Esophagus mucosa (tissue), 1 donor: ENCODE data around the gene CAMK1D. TPM values are rescaled to one million over a fixed set of nuclear protein-coding genes. Genes with fewer than 3 reads are reported as not detected.
A peak's percentile ranks its signal among the peaks of the same experiment; 100 is the strongest.
"Not testable (repeated sequence)": the region's sequence is repeated elsewhere in the genome, so short reads cannot be mapped to it uniquely, and the experiment has no call there.

Experiments used
- ATAC-seq: fragments of 200-7000 bp; cut with Tn5 transposase; one replicate; pipeline ENCODE4 v1.9.1; 2020
- total RNA-seq: library from RNA; stranded (reverse); gene quantifications from one replicate; pipeline ENCODE4 v1.2.4, GENCODE V29; 2023
- donor health status: DM: yes; HTN: yes; CAD: no.

The CAMK1D gene
- total RNA-seq, 1 donor from 2014 or later: 10.7 TPM

GRCh38 chr10:12431151-12432101, 82.1 kb downstream of the CAMK1D start:
- no peak for ATAC-seq

- ATAC-seq: no peak
Measured at GRCh38 chr10:12432402-12433189, 83.2 kb downstream of the CAMK1D start.

GRCh38 chr10:12434277-12434676, 84.9 kb downstream of the CAMK1D start:
- no peak for ATAC-seq

- not testable (repeated sequence) for ATAC-seq
Measured at GRCh38 chr10:12434677-12435076, 85.3 kb downstream of the CAMK1D start.

- no peak for ATAC-seq
Measured at GRCh38 chr10:12435348-12435747, 86.0 kb downstream of the CAMK1D start.

GRCh38 chr10:12438919-12439692, 89.8 kb downstream of the CAMK1D start:
- ATAC-seq: no peak

- ATAC-seq: not testable (repeated sequence)
Measured at GRCh38 chr10:12439767-12440166, 90.4 kb downstream of the CAMK1D start.

GRCh38 chr10:12443026-12443425, 93.7 kb downstream of the CAMK1D start:
- no peak for ATAC-seq

- ATAC-seq: no peak
Measured at GRCh38 chr10:12444981-12445700, 95.8 kb downstream of the CAMK1D start.

GRCh38 chr10:12445701-12446334, 96.5 kb downstream of the CAMK1D start:
- ATAC-seq: no peak

GRCh38 chr10:12448340-12448728, 99.0 kb downstream of the CAMK1D start:
- ATAC-seq: no peak

- ATAC-seq: peak; percentile 55
Measured at GRCh38 chr10:12448729-12449391, 99.5 kb downstream of the CAMK1D start.

- no peak for ATAC-seq
Measured at GRCh38 chr10:12455318-12455717, 106.0 kb downstream of the CAMK1D start.

GRCh38 chr10:12455766-12456165, 106.4 kb downstream of the CAMK1D start:
- ATAC-seq: no peak

GRCh38 chr10:12459340-12459739, 110.0 kb downstream of the CAMK1D start:
- ATAC-seq: no peak

- ATAC-seq: no peak
Measured at GRCh38 chr10:12459762-12460161, 110.4 kb downstream of the CAMK1D start.

- ATAC-seq: no peak
Measured at GRCh38 chr10:12463459-12463838, 114.1 kb downstream of the CAMK1D start.

GRCh38 chr10:12465385-12466136, 116.2 kb downstream of the CAMK1D start:
- ATAC-seq: no peak

- ATAC-seq: no peak
Measured at GRCh38 chr10:12466704-12467305, 117.5 kb downstream of the CAMK1D start.

GRCh38 chr10:12469345-12469744, 120.0 kb downstream of the CAMK1D start:
- no peak for ATAC-seq
